Measurements from ENCODE around the gene CRYGC. TPM values are rescaled to one million over a fixed set of nuclear protein-coding genes. Genes with fewer than 3 reads are reported as not detected.

The CRYGC gene
- total and polyA plus RNA-seq, 11 donors: not detected

DNA sequence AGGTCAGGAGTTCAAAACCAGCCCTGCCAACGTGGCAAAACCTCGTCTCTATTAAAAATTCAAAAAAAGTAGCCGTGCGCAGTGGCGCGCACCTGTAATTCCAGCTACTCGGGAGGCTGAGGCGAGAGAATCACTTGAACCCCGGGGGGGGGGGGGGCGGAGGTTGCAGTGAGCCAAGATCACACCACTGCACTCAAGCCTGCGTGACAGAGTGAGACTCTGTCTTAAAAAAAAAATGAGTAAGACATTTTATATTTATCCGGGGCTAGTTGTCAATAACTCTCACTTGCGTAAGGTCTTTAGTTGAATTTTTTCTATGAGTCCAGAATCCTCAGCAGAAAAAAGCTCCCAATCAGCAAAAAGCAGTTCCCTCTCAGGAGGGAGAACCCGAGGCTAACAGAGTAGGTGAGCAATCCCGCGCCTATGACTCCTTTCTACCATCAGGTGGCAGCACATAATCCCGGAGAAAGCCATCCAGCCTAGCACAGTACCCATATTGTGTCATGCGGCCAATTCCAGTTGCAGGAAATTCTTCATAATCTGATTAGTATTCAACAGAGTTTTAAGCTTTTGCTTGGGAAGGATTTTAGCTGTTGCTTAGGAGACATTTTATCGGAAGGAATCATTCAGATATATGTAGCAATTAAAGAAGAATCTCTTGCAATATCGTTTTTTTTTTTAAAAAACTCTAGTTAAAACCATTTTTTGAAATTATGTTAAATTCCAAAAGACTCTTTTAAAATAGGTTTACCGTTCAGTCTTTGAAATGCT, 45.6 kb upstream of the CRYGC start:
- H3K36me3 ChIP-seq: no peaks in the 10 kb centered on the region
- peak; percentile 90 to 98 (median 96) for ATAC-seq
- H3K27ac ChIP-seq: no peak overlapping the region
- no peak for TF ChIP-seq POLR2A (IDR thresholded peaks at IDR 0.05)
- TF ChIP-seq, protein P1, sequence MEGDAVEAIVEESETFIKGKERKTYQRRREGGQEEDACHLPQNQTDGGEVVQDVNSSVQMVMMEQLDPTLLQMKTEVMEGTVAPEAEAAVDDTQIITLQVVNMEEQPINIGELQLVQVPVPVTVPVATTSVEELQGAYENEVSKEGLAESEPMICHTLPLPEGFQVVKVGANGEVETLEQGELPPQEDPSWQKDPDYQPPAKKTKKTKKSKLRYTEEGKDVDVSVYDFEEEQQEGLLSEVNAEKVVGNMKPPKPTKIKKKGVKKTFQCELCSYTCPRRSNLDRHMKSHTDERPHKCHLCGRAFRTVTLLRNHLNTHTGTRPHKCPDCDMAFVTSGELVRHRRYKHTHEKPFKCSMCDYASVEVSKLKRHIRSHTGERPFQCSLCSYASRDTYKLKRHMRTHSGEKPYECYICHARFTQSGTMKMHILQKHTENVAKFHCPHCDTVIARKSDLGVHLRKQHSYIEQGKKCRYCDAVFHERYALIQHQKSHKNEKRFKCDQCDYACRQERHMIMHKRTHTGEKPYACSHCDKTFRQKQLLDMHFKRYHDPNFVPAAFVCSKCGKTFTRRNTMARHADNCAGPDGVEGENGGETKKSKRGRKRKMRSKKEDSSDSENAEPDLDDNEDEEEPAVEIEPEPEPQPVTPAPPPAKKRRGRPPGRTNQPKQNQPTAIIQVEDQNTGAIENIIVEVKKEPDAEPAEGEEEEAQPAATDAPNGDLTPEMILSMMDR (IDR thresholded peaks at IDR 0.05): peak; percentile 79 to 93 (median 87)
- H3K4me3 ChIP-seq: no peak overlapping the region
- peaks cover 0 to 5% (median 0%) of the 10 kb centered on the region in 9 donors for H3K27me3 ChIP-seq
- H3K9me3 ChIP-seq: no peaks in the 10 kb centered on the region
- 39 to 43% (median 42%) methylated on average over 20 to 21 of the region's 21 CpGs for WGBS, 4 donors
- intact Hi-C loops (cut with DNase I): loop anchor here in 7 of 10 donors (1.0 to 10.0 kb wide), 4 partner anchors 70 to 79 kb away; no protein-coding TSS in a partner anchor
- peaks cover 0 to 34% (median 0%) of the 10 kb centered on the region in 12 donors for H3K4me1 ChIP-seq
- peak; percentile 61 to 77 (median 67) for DNase-seq

DNA sequence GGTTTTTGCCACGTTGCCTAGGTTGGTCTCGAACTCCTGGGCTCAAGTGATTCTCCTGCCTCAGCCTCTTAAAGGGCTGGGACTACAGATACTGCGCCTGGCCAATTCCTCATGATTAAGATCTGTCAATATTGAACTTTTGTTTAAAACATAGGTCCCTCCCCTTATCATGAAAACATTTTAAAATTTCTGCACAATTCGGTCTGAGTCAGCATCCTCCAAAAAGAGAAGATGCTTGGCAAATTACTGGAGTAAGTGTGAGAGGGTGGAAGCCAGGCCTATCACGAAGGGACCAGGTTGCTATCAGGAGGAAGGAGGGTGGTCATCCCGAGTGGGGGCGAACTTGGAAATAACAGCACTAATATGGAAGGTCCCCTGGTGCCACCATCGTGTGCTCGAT, 44.5 kb upstream of the CRYGC start:
- no peak overlapping the region for H3K4me3 ChIP-seq
- peaks cover 0 to 9% (median 0%) of the 10 kb centered on the region in 9 donors for H3K27me3 ChIP-seq
- DNase-seq: no peak
- intact Hi-C loops (cut with DNase I): loop anchor here in 2 of 10 donors (5.0 to 10.0 kb wide), 2 partner anchors 71 to 78 kb away; no protein-coding TSS in a partner anchor
- ATAC-seq: no peak
- TF ChIP-seq POLR2A (IDR thresholded peaks at IDR 0.05): no peak
- TF ChIP-seq, protein P1 (IDR thresholded peaks at IDR 0.05): no peak
- H3K36me3 ChIP-seq: no peaks in the 10 kb centered on the region
- WGBS, 4 donors: 77 to 88% (median 82%) methylated on average over 9 of the region's 9 CpGs
- H3K27ac ChIP-seq: peak overlapping the region in 1 of 12 donors; percentile 59
- peaks cover 0 to 34% (median 0%) of the 10 kb centered on the region in 12 donors for H3K4me1 ChIP-seq
- H3K9me3 ChIP-seq: no peaks in the 10 kb centered on the region

DNA sequence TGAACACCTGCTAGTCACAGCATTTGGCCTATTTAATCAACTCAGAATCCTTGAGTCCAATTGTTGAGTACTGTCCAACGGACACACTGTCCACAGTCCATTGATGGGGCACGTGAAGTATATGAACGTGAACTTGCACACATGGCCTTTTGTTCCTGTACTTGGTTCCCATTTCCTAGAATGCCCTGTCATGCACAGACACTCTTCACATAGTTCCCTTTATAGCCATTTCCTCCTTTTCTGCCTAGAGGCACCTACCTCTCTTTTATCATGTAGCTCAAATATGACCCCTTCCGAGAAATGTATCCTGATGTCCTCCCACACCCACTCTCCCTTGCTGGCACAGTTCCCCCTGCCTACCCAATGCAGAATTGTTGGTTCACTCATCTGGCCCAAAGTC, 42.5 kb upstream of the CRYGC start:
- ATAC-seq (peak in 3 of 4 donors; percentile 49 to 79 (median 60)), DNase-seq (no peak)
- no peaks in the 10 kb centered on the region for H3K36me3 ChIP-seq
- peaks cover 0 to 9% (median 0%) of the 10 kb centered on the region in 9 donors for H3K27me3 ChIP-seq
- H3K4me3 ChIP-seq: no peak overlapping the region
- H3K27ac ChIP-seq: peak overlapping the region in 1 of 12 donors; percentile 62
- TF ChIP-seq, protein P1 (IDR thresholded peaks at IDR 0.05): no peak
- TF ChIP-seq POLR2A (IDR thresholded peaks at IDR 0.05): no peak
- intact Hi-C loops (cut with DNase I): loop anchor here in 2 of 10 donors (5.0 to 10.0 kb wide), 2 partner anchors 73 to 80 kb away; no protein-coding TSS in a partner anchor
- 64 to 76% (median 67%) methylated on average over 4 of the region's 4 CpGs for WGBS, 4 donors
- no peaks in the 10 kb centered on the region for H3K9me3 ChIP-seq
- peaks cover 0 to 34% (median 0%) of the 10 kb centered on the region in 12 donors for H3K4me1 ChIP-seq

DNA sequence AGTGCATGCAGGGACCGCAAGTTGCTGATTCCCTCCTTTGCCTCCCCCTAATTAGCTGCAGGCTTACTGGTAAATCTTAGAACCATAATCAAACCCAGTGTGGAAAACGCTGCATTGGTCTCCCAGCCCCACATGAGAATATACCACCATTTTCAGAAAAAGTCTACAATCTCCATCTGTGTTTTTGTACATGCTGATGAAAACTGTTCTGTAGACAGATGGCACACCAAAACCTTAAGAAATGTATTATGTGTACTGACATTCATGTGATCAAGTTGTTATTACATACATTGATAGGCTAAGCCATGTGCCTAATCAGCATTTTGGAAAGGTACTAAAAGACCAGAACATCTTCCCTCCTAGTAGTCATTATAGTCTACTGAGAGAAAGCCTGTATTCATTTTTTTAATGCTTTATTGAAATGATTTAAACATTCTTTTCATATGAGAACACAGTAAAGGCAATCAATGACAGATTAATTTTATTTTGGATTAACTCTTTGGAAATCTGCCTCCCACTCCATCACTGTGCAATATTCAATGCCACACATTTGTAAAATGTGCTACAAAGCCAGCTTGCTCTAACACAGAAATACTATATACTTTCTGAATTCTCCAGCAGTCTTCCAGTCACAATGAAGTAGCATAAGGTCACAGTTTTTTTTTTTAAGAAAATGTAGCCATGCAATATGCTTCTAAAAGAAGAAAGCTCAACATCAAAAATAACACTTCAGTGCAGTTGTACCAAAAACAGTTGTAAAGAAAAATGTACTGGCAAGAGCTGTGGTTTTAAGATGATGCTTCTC, 35.5 kb upstream of the CRYGC start:
- no peaks in the 10 kb centered on the region for H3K4me1 ChIP-seq
- H3K9me3 ChIP-seq: no peaks in the 10 kb centered on the region
- no peaks in the 10 kb centered on the region for H3K36me3 ChIP-seq
- no peak for DNase-seq
- TF ChIP-seq, protein P1 (IDR thresholded peaks at IDR 0.05): no peak
- no peak for TF ChIP-seq POLR2A (IDR thresholded peaks at IDR 0.05)
- no peak overlapping the region for H3K27ac ChIP-seq
- no peak overlapping the region for H3K4me3 ChIP-seq
- WGBS, 4 donors: 73 to 91% (median 82%) methylated on average over 2 of the region's 2 CpGs
- peaks cover 0 to 17% (median 4%) of the 10 kb centered on the region in 9 donors for H3K27me3 ChIP-seq
- ATAC-seq: no peak
- intact Hi-C loops (cut with DNase I): no loop called here
